GM19193 (cell line): ENCODE data around the gene SMIM35.

ENCODE experiments used
- POLR2A ChIP-seq: IDR thresholded peaks from 4 replicates; pipeline ENCODE4 v1.6.1; 2011; ENCODE audit not compliant: insufficient read depth, insufficient read length; ENCODE audit errors: extremely low read depth

Gene SMIM35

GRCh38 chr11:118059246-118059940 lies 27.4 kb downstream of the SMIM35 start:
- TF ChIP-seq POLR2A: no peak

GRCh38 chr11:118058311-118059245 lies 28.2 kb downstream of the SMIM35 start:
- TF ChIP-seq POLR2A: no peak

GRCh38 chr11:118057251-118058145 lies 29.3 kb downstream of the SMIM35 start:
- no peak for TF ChIP-seq POLR2A

GRCh38 chr11:118056806-118057205 lies 30.0 kb downstream of the SMIM35 start:
- no peak for TF ChIP-seq POLR2A

GRCh38 chr11:118055966-118056365 lies 30.8 kb downstream of the SMIM35 start:
- no peak for TF ChIP-seq POLR2A

GRCh38 chr11:118054712-118055640 lies 31.8 kb downstream of the SMIM35 start:
- TF ChIP-seq POLR2A: no peak

- no peak for TF ChIP-seq POLR2A
Observed at GRCh38 chr11:118052581-118053206, 34.1 kb downstream of the SMIM35 start.

GRCh38 chr11:118051611-118052461 lies 34.9 kb downstream of the SMIM35 start:
- no peak for TF ChIP-seq POLR2A

- TF ChIP-seq POLR2A: no peak
Observed at GRCh38 chr11:118051136-118051610, 35.6 kb downstream of the SMIM35 start.

- TF ChIP-seq POLR2A: no peak
Observed at GRCh38 chr11:118050208-118050891, 36.4 kb downstream of the SMIM35 start.

GRCh38 chr11:118049771-118050170 lies 37.0 kb downstream of the SMIM35 start:
- TF ChIP-seq POLR2A: no peak

GRCh38 chr11:118048472-118049370 lies 38.0 kb downstream of the SMIM35 start:
- TF ChIP-seq POLR2A: no peak
